ENCODE data around the gene STRBP.
"Not testable (repeated sequence)": the region's sequence is repeated elsewhere in the genome, so short reads cannot be mapped to it uniquely, and the experiment has no call there.

STRBP gene

GRCh38 chr9:123186029-123186428, 82.4 kb downstream of the STRBP start:
- DNase-seq: not testable (repeated sequence)

- no peak for DNase-seq
These were observed 91.4 kb downstream of the STRBP start for GRCh38 chr9:123176949-123177348.

DNA sequence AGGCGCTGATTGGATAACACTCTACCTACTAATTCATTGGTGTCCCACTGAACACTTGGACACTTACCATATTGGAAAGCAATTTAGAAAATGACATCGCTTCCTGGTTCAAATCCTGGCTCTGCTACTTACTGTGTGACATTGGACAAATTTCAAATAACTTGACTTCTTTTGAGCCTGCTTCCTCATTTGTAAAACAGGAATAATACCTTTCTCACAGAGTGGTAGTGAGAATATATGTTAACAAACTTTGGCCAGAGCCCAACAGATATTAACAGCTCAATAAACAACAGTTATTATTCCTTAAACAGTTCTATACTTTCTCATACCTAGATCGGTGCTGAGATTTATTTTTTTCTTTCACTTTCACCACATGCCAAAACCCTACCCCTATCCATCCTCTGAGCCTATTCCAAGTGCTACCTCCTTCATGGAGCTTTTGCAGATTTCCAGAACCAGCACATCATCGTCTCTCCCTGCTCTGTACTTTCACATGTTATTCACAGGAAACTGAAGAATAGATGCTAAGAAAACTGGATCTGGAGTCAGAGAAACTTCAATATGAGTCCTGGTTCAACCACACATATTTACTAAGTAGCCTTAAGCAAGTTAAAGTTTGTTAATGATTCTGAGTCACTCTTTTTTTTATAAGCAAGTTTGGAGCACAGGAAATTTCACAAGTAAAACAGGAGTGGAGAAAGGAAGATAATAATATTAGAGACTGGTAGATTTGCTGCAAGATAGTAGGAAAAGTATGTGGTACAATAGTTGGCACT, 92.3 kb downstream of the STRBP start:
- DNase-seq: no peak

DNA sequence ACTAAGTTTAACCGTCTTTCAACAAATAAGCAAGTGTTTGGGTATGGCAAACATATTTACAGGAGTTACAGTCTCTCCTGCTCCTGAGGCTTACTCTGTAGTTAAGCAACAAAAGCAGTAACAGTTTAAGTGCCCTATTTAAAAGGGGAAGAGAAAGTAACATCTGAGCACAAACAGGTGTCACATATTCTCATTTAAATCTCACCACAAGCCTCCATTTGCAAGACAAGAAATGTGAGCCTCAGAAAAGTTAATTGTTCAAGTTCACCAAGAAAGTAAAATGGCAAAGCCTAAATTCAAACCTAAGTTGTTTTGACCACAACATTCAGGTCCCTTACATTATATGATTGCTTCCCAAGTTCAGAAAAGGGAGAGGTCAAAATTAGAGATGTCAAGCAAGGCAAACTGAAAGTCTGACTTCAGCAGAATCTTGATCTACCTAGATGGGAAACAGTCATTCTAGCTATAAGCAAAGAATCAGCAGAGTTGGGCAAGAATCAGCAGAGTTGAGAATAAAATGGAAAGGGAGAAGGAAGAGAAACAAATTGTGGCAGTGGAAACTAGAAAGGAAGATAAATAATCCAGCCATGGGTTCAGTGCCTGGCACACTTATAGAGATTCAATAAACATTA, 93.4 kb downstream of the STRBP start:
- no peak for DNase-seq

GRCh38 chr9:123174079-123174478, 94.3 kb downstream of the STRBP start:
- no peak for DNase-seq

DNA sequence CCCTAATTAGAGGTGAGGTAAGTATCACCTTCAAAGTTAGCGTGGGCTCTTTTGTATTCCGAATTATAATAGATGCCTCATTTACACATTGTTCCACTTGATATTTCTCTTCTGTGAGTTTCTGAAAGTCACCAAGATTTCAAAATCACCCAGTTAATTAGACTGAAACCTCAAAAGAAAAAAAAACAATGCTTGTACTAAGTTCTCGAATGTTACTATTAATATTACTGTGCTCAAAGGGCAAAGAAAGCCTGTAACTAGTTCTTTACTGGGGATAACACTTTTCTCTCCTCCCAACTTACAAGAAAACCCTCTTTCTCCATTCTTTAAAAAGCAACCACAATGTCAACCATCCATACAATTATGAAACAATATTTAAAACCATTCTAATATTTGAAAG, 98.5 kb downstream of the STRBP start:
- no peak for DNase-seq

DNA sequence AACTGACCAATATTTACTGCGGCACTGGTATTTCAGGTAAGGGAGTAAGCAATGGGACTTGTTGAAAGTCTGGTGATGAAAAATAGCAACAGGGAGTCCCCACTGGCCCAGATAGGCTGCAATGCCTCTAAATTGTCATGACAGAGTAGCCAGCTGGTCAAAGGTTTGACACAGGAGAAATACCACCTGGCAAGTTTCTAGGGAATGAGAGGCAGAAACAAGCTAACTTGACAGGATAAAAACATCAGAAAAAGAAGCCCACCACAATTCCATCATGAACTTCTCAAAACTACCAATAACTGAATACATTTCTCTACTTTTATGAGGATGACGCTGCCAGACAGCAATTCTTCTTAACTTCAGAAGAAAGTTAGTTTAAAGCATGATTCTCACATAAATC, 99.8 kb downstream of the STRBP start:
- DNase-seq: no peak

- DNase-seq: no peak
These were observed 100.9 kb downstream of the STRBP start for GRCh38 chr9:123167474-123167873.

DNA sequence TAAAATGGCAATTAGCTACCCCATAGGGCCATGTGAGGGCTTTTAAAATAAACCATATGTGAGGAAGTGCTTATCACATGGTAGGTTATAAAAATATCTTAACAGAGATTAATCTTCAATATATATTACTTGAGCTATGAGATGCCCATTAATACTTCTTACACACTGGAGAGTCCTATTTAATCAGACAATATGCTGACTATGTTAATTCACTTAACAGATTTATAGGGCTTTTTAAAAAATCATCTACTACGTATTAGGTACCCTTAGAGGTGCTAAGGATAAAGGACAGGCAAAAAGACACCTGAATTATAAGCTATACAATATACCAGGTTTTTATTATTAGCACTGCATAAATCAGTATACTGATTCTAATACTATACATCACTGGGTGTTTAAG, 102.6 kb downstream of the STRBP start:
- no peak for DNase-seq

- DNase-seq: no peak
These were observed 104.1 kb downstream of the STRBP start for GRCh38 chr9:123164285-123164684.

- no peak for DNase-seq
These were observed 105.5 kb downstream of the STRBP start for GRCh38 chr9:123162791-123163345.

GRCh38 chr9:123162360-123162759, 106.0 kb downstream of the STRBP start:
- DNase-seq: no peak

DNA sequence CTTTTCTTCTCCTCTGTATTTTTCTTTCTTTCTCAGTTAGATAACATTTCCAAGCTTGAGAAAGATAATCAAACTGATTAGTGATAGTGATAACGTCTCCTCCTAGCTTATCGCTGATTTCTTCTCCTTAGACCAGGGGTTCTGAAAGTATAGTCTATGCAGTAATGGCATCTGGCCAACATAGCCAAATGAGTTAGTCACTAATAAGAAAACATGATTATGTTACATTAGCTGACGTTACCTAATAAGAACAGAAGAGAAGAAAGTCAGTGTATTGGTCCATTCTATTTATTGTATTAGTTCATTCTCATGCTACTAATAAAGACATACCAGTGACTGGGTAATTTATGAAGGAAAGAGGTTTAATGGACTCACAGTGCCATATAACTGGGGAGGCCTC, 111.2 kb downstream of the STRBP start:
- no peak for DNase-seq

DNA sequence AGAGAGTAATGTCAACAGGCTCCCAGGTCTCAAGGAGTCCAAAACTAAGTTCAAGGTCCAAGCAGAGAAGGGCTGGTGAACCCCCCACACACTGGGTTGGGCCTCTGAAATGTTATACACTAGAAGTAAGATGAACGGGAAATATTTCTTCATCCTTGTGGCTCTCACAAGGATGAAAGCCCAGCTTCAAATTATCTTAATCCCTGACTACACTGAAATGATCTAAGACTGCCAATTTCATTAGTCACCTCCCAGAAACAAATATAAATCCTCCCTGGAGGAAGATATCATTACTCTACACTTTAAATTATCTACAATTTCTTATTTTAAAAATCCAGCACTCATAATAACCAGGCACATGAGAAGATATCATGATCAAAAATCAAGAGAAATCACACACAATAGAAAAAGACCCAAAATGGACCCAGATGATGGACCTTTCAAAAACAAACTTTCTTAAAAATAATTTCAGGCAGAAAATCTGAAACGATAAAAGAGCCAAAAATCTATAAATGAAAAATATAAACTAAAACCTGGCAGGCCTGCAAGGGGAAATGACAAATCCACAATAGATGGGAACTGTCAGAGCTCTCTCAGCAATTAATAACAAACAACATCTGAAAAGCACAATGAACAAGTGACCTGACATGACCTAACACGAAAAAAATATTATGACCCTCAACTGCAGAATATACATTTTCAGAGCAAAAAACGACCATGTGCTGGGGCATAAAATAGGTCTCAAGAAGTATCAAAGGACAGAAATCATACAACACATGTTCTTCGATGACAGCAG, 117.5 kb downstream of the STRBP start:
- no peak for DNase-seq

- DNase-seq: no peak
These were observed 119.3 kb downstream of the STRBP start for GRCh38 chr9:123149067-123149466.

- no peak for DNase-seq
These were observed 130.2 kb downstream of the STRBP start for GRCh38 chr9:123138163-123138562.

- DNase-seq: no peak
These were observed 133.0 kb downstream of the STRBP start for GRCh38 chr9:123135430-123135829.

GRCh38 chr9:123132696-123133095, 135.7 kb downstream of the STRBP start:
- no peak for DNase-seq

DNA sequence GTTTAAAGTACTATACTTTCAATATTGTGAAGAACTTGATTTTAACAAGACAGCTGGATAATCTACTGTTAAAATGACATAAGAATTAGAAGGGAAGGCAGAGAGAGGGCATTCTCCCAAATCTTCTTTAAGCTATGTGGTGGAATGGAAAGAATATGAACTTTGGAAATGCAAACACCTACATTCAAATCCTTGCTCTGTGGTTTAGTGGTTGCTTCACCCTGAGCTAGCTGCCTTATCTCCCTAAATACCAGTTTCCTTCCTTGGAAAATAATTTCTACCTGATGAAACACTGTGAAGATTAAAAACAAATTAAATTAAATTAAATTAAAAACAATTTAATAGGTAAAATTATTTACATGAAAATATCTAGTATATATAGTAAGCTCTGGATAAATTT, 136.4 kb downstream of the STRBP start:
- no peak for DNase-seq

GRCh38 chr9:123131258-123131657, 137.1 kb downstream of the STRBP start:
- DNase-seq: no peak

DNA sequence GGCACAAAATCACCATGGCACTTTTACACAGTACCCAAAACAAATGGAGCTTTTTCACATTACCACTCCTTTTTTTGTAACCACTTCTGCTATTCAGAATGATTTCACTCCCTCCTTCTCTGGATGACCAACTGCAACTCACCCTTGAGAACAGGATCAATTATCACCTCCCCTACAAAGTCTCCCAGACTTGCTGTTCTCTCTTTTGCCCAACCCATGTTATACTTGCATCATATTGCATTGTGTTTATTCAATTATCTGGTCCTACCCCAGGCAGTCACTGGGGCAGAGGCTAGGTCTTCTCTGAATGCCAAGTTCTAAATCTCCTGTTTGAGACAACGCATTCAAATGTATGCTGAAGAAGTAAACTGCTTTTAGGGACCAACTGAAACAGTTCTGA, 139.0 kb downstream of the STRBP start:
- DNase-seq: no peak

DNA sequence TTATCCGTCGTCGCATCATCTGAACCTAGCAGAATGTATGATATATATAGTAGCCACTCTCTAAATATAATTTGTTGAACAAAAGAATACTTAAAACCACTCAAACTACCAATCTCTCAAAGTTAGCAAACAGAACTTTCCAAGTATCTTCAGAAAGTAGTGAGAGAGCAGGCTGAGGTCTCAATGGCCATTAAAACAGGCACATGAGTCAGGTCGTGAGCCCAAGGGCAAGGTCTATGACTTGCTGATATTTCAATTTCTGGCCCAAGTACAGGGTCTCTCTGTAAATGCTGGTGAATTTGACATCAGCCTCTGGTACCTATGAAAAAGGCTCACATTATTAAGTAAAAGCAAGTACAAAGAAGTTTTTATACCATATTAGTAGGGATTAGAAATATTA, 139.8 kb downstream of the STRBP start:
- no peak for DNase-seq

GRCh38 chr9:123127512-123128075, 140.8 kb downstream of the STRBP start:
- no peak for DNase-seq
